ENCODE results near the gene RBMS3.
A peak's percentile ranks its signal among the peaks of the same experiment; 100 is the strongest.

The RBMS3 gene

GRCh38 chr3:29275309-29275708 lies 5.6 kb upstream of the RBMS3 start:
- H3K14ac ChIP-seq (ENCODE audit: low read length), result no peak overlapping the region
- no peak overlapping the region for H3K4me2 ChIP-seq (ENCODE audit: low read length)
- H3K4me1 ChIP-seq (ENCODE audit: control insufficient read depth in 1 of 2, insufficient read depth in 2 of 2, low read length in 2 of 2), result peaks cover 3 to 4% of the 10 kb centered on the region in 2 experiments
- no peak overlapping the region for H3K4me3 ChIP-seq (ENCODE audit: low read depth, low read length)
- no peak overlapping the region for H2AK5ac ChIP-seq (ENCODE audit: low read length)
- H4K12ac ChIP-seq (ENCODE audit: low read depth, low read length), result no peak overlapping the region
- no peaks in the 10 kb centered on the region for H3K9me3 ChIP-seq (ENCODE audit: insufficient read depth, low read depth, low read length)
- no peak overlapping the region for H2BK120ac ChIP-seq (ENCODE audit: insufficient read depth, low read length, poor library complexity)
- no peak overlapping the region for H2BK12ac ChIP-seq (ENCODE audit: low read length)
- no peak overlapping the region for H2BK5ac ChIP-seq (ENCODE audit: low read depth, low read length, poor library complexity)
- peaks cover 3% of the 10 kb centered on the region for H3K79me1 ChIP-seq (ENCODE audit: low read length)
- no peak overlapping the region for H3K4ac ChIP-seq (ENCODE audit: low read depth, low read length)
- H4K8ac ChIP-seq (ENCODE audit: low read depth, low read length), result no peak overlapping the region
- no peaks in the 10 kb centered on the region for H3K36me3 ChIP-seq (ENCODE audit: control insufficient read depth in 1 of 2, insufficient read depth in 2 of 2, low read length in 2 of 2)
- no peak overlapping the region for H3K23ac ChIP-seq (ENCODE audit: low read length)
- no CpG with 5 or more reads among the region's 3 CpGs for WGBS (ENCODE audit: extremely low coverage, insufficient coverage, insufficient read length)
- H3K79me2 ChIP-seq (ENCODE audit: control insufficient read depth, insufficient read depth, low read length, poor library complexity), result no peaks in the 10 kb centered on the region
- H3K9ac ChIP-seq (ENCODE audit: low read length), result no peak overlapping the region
- H3K27me3 ChIP-seq (ENCODE audit: insufficient read depth, low read length), result no peaks in the 10 kb centered on the region
- H4K91ac ChIP-seq (ENCODE audit: low read depth, low read length), result no peak overlapping the region
- DNase-seq, result no peak
- H3K18ac ChIP-seq (ENCODE audit: low read length), result no peak overlapping the region
- no peak overlapping the region for H3K27ac ChIP-seq (ENCODE audit: low read depth, low read length)
- H2AFZ ChIP-seq (ENCODE audit: insufficient read depth, low read length, poor library complexity), result no peak overlapping the region

GRCh38 chr3:29277249-29277648 lies 3.6 kb upstream of the RBMS3 start:
- H2BK120ac ChIP-seq (ENCODE audit: insufficient read depth, low read length, poor library complexity), result no peak overlapping the region
- peaks cover 9% of the 10 kb centered on the region for H3K79me1 ChIP-seq (ENCODE audit: low read length)
- no peak for DNase-seq
- H3K4ac ChIP-seq (ENCODE audit: low read depth, low read length), result no peak overlapping the region
- no peak overlapping the region for H3K18ac ChIP-seq (ENCODE audit: low read length)
- H4K8ac ChIP-seq (ENCODE audit: low read depth, low read length), result no peak overlapping the region
- H3K36me3 ChIP-seq (ENCODE audit: control insufficient read depth in 1 of 2, insufficient read depth in 2 of 2, low read length in 2 of 2), result no peaks in the 10 kb centered on the region
- H3K79me2 ChIP-seq (ENCODE audit: control insufficient read depth, insufficient read depth, low read length, poor library complexity), result no peaks in the 10 kb centered on the region
- H3K9ac ChIP-seq (ENCODE audit: low read length), result no peak overlapping the region
- H2AFZ ChIP-seq (ENCODE audit: insufficient read depth, low read length, poor library complexity), result no peak overlapping the region
- no peak overlapping the region for H3K27ac ChIP-seq (ENCODE audit: low read depth, low read length)
- no peak overlapping the region for H2AK5ac ChIP-seq (ENCODE audit: low read length)
- H3K4me1 ChIP-seq (ENCODE audit: control insufficient read depth in 1 of 2, insufficient read depth in 2 of 2, low read length in 2 of 2), result peaks cover 3 to 4% of the 10 kb centered on the region in 2 experiments
- no peak overlapping the region for H2BK5ac ChIP-seq (ENCODE audit: low read depth, low read length, poor library complexity)
- H3K27me3 ChIP-seq (ENCODE audit: insufficient read depth, low read length), result no peaks in the 10 kb centered on the region
- WGBS (ENCODE audit: extremely low coverage, insufficient coverage, insufficient read length), result no CpG with 5 or more reads among the region's 6 CpGs
- H4K12ac ChIP-seq (ENCODE audit: low read depth, low read length), result no peak overlapping the region
- H3K4me2 ChIP-seq (ENCODE audit: low read length), result no peak overlapping the region
- H3K9me3 ChIP-seq (ENCODE audit: insufficient read depth, low read depth, low read length), result no peaks in the 10 kb centered on the region
- no peak overlapping the region for H2BK12ac ChIP-seq (ENCODE audit: low read length)
- H3K14ac ChIP-seq (ENCODE audit: low read length), result no peak overlapping the region
- no peak overlapping the region for H3K4me3 ChIP-seq (ENCODE audit: low read depth, low read length)
- H4K91ac ChIP-seq (ENCODE audit: low read depth, low read length), result no peak overlapping the region
- no peak overlapping the region for H3K23ac ChIP-seq (ENCODE audit: low read length)

- Histone ChIP-seq H3K4ac (ENCODE audit: low read depth, low read length) (no peak overlapping the region), H3K36me3 (ENCODE audit: control insufficient read depth in 1 of 2, insufficient read depth in 2 of 2, low read length in 2 of 2) (no peaks in the 10 kb centered on the region), H3K4me2 (ENCODE audit: low read length) (peak overlapping the region; percentile 8), H3K9me3 (ENCODE audit: insufficient read depth, low read depth, low read length) (no peaks in the 10 kb centered on the region), H3K14ac (ENCODE audit: low read length) (no peak overlapping the region), H2AFZ (ENCODE audit: insufficient read depth, low read length, poor library complexity) (no peak overlapping the region), H4K12ac (ENCODE audit: low read depth, low read length) (no peak overlapping the region), H3K79me1 (ENCODE audit: low read length) (peaks cover 16% of the 10 kb centered on the region), H2BK120ac (ENCODE audit: insufficient read depth, low read length, poor library complexity) (no peak overlapping the region), H4K91ac (ENCODE audit: low read depth, low read length) (no peak overlapping the region), H3K9ac (ENCODE audit: low read length) (no peak overlapping the region), H4K8ac (ENCODE audit: low read depth, low read length) (no peak overlapping the region), H3K18ac (ENCODE audit: low read length) (no peak overlapping the region), H3K4me3 (ENCODE audit: low read depth, low read length) (no peak overlapping the region), H3K27ac (ENCODE audit: low read depth, low read length) (no peak overlapping the region), H3K79me2 (ENCODE audit: control insufficient read depth, insufficient read depth, low read length, poor library complexity) (peaks cover 3% of the 10 kb centered on the region), H2BK5ac (ENCODE audit: low read depth, low read length, poor library complexity) (no peak overlapping the region), H2AK5ac (ENCODE audit: low read length) (no peak overlapping the region), H3K27me3 (ENCODE audit: insufficient read depth, low read length) (no peaks in the 10 kb centered on the region), H2BK12ac (ENCODE audit: low read length) (no peak overlapping the region), H3K23ac (ENCODE audit: low read length) (no peak overlapping the region), H3K4me1 (ENCODE audit: control insufficient read depth in 1 of 2, insufficient read depth in 2 of 2, low read length in 2 of 2) (peaks cover 3 to 4% of the 10 kb centered on the region in 2 experiments)
- no CpG with 5 or more reads among the region's 4 CpGs for WGBS (ENCODE audit: extremely low coverage, insufficient coverage, insufficient read length)
- no peak for DNase-seq
Observed at GRCh38 chr3:29279286-29279685, 1.6 kb upstream of the RBMS3 start.

GRCh38 chr3:29279806-29280205 lies 1.1 kb upstream of the RBMS3 start:
- no CpG with 5 or more reads among the region's 8 CpGs for WGBS (ENCODE audit: extremely low coverage, insufficient coverage, insufficient read length)
- Histone ChIP-seq H3K18ac (ENCODE audit: low read length) (no peak overlapping the region), H2AFZ (ENCODE audit: insufficient read depth, low read length, poor library complexity) (no peak overlapping the region), H3K79me2 (ENCODE audit: control insufficient read depth, insufficient read depth, low read length, poor library complexity) (peaks cover 3% of the 10 kb centered on the region), H3K4me3 (ENCODE audit: low read depth, low read length) (no peak overlapping the region), H3K27me3 (ENCODE audit: insufficient read depth, low read length) (no peaks in the 10 kb centered on the region), H2BK5ac (ENCODE audit: low read depth, low read length, poor library complexity) (peak overlapping the region; percentile 84), H2AK5ac (ENCODE audit: low read length) (peak overlapping the region; percentile 79), H3K23ac (ENCODE audit: low read length) (no peak overlapping the region), H4K12ac (ENCODE audit: low read depth, low read length) (peak overlapping the region; percentile 54), H3K9ac (ENCODE audit: low read length) (no peak overlapping the region), H3K4me1 (ENCODE audit: control insufficient read depth in 1 of 2, insufficient read depth in 2 of 2, low read length in 2 of 2) (peaks cover 3 to 4% of the 10 kb centered on the region in 2 experiments), H3K4me2 (ENCODE audit: low read length) (peak overlapping the region; percentile 44), H3K14ac (ENCODE audit: low read length) (peak overlapping the region; percentile 79), H3K27ac (ENCODE audit: low read depth, low read length) (peak overlapping the region; percentile 70), H4K8ac (ENCODE audit: low read depth, low read length) (peak overlapping the region; percentile 73), H2BK12ac (ENCODE audit: low read length) (peak overlapping the region; percentile 87), H3K4ac (ENCODE audit: low read depth, low read length) (peak overlapping the region; percentile 62), H3K36me3 (ENCODE audit: control insufficient read depth in 1 of 2, insufficient read depth in 2 of 2, low read length in 2 of 2) (no peaks in the 10 kb centered on the region), H2BK120ac (ENCODE audit: insufficient read depth, low read length, poor library complexity) (peak overlapping the region; percentile 90), H3K79me1 (ENCODE audit: low read length) (peaks cover 16% of the 10 kb centered on the region), H4K91ac (ENCODE audit: low read depth, low read length) (peak overlapping the region; percentile 73), H3K9me3 (ENCODE audit: insufficient read depth, low read depth, low read length) (no peaks in the 10 kb centered on the region)
- DNase-seq, result no peak
